SK-N-SH treated with all-trans-retinoic acid at 6 μM for 48 hours (cell line): ENCODE data around the gene MAPK14.

ENCODE experiments used
- ATAC-seq: fragments of 200-7000 bp; cut with Tn5 transposase; 3 replicates; pipeline ENCODE4 v1.9.1; 2020; ENCODE audit warnings: mild to moderate bottlenecking, moderate library complexity
- ARNTL ChIP-seq: fragments of 450-650 bp; formaldehyde crosslinking; IDR thresholded peaks from 2 replicates; pipeline ENCODE4 v1.5.0; 2020; ENCODE audit warnings: low read depth, mild to moderate bottlenecking, moderate library complexity, borderline replicate concordance
- BACH2 ChIP-seq: fragments of 250-450 bp; sonication (Bioruptor Pico); IDR thresholded peaks from 2 replicates; pipeline ENCODE4 v1.9.0; 2021; ENCODE audit warnings: mild to moderate bottlenecking, borderline replicate concordance
- CSDC2 ChIP-seq: fragments of 250-450 bp; sonication (Bioruptor Pico); IDR thresholded peaks from 2 replicates; pipeline ENCODE4 v1.5.0; 2020; ENCODE audit warnings: mild to moderate bottlenecking, moderate library complexity
- ESRRG ChIP-seq: fragments of 250-450 bp; sonication (Bioruptor Pico); IDR thresholded peaks from 2 replicates; pipeline ENCODE4 v1.6.1; 2021; ENCODE audit warnings: mild to moderate bottlenecking
- GLIS3 ChIP-seq: fragments of 250-450 bp; sonication (Bioruptor Pico); IDR thresholded peaks from 2 replicates; pipeline ENCODE4 v1.5.0; 2020; ENCODE audit warnings: mild to moderate bottlenecking, moderate library complexity
- ISL1 ChIP-seq: fragments of 250-450 bp; sonication (Bioruptor Pico); IDR thresholded peaks from 2 replicates; pipeline ENCODE4 v2.1.2; 2022; ENCODE audit warnings: mild to moderate bottlenecking, moderate library complexity
- OSR1 ChIP-seq: fragments of 250-450 bp; sonication (Bioruptor Pico); IDR thresholded peaks from 2 replicates; pipeline ENCODE4 v1.8.0; 2022; ENCODE audit warnings: moderate library complexity, mild to moderate bottlenecking, inconsistent platforms
- PATZ1 ChIP-seq: fragments of 250-450 bp; sonication (Bioruptor Pico); IDR thresholded peaks from 2 replicates; pipeline ENCODE4 v1.8.0; 2020; ENCODE audit warnings: mild to moderate bottlenecking, moderate library complexity, borderline replicate concordance
- POU6F1 ChIP-seq: fragments of 250-450 bp; sonication (Bioruptor Pico); IDR thresholded peaks from 2 replicates; pipeline ENCODE4 v1.8.0; 2021; ENCODE audit warnings: low read depth, mild to moderate bottlenecking, moderate library complexity, borderline replicate concordance
- PPARA ChIP-seq: fragments of 250-450 bp; sonication (Bioruptor Pico); IDR thresholded peaks from 2 replicates; pipeline ENCODE4 v1.5.0; 2020; ENCODE audit warnings: mild to moderate bottlenecking, borderline replicate concordance
- RARB ChIP-seq: fragments of 250-450 bp; sonication (Bioruptor Pico); IDR thresholded peaks from 2 replicates; pipeline ENCODE4 v1.8.0; 2021; ENCODE audit warnings: mild to moderate bottlenecking, moderate library complexity
- SNAI2 ChIP-seq: fragments of 250-450 bp; sonication (Bioruptor Pico); IDR thresholded peaks from 2 replicates; pipeline ENCODE4 v1.5.0; 2020; ENCODE audit warnings: mild to moderate bottlenecking, moderate library complexity
- TOX ChIP-seq: fragments of 250-450 bp; sonication (Bioruptor Pico); IDR thresholded peaks from 2 replicates; pipeline ENCODE4 v1.8.0; 2021; ENCODE audit warnings: mild to moderate bottlenecking, moderate library complexity, borderline replicate concordance
- ZC3H10 ChIP-seq: fragments of 250-450 bp; sonication (Bioruptor Pico); IDR thresholded peaks from 2 replicates; pipeline ENCODE4 v1.5.1; 2021; ENCODE audit warnings: mild to moderate bottlenecking, moderate library complexity
- ZFP3 ChIP-seq: fragments of 250-450 bp; sonication (Bioruptor Pico); IDR thresholded peaks from 2 replicates; pipeline ENCODE4 v1.5.0; 2020; ENCODE audit warnings: mild to moderate bottlenecking, moderate library complexity
- ZFP30 ChIP-seq: fragments of 450-650 bp; formaldehyde crosslinking; IDR thresholded peaks from 2 replicates; pipeline ENCODE4 v1.5.0; 2022; ENCODE audit warnings: mild to moderate bottlenecking, moderate library complexity
- ZNF70 ChIP-seq: fragments of 450-650 bp; formaldehyde crosslinking; IDR thresholded peaks from 2 replicates; pipeline ENCODE4 v1.5.0; 2020; ENCODE audit warnings: mild to moderate bottlenecking, moderate library complexity
- ZNF8 ChIP-seq: fragments of 450-650 bp; formaldehyde crosslinking; IDR thresholded peaks from 2 replicates; pipeline ENCODE4 v1.5.0; 2020; ENCODE audit warnings: mild to moderate bottlenecking, moderate library complexity
- TF ChIP-seq, protein P1 (sequence below): fragments of 250-450 bp; sonication (Bioruptor Pico); IDR thresholded peaks from 2 replicates; pipeline ENCODE4 v1.5.1; 2021; ENCODE audit warnings: mild to moderate bottlenecking, moderate library complexity
- TF ChIP-seq, protein P2 (sequence below): fragments of 250-450 bp; sonication (Bioruptor Pico); IDR thresholded peaks from 2 replicates; pipeline ENCODE4 v1.5.0; 2020; ENCODE audit warnings: mild to moderate bottlenecking, moderate library complexity

Gene MAPK14

GRCh38 chr6:36098920-36099647 is 71.5 kb downstream of the MAPK14 start (continued):
- TF ChIP-seq POU6F1 (CRISPR knock-in tag) (no peak), SNAI2 (CRISPR knock-in tag) (no peak), CSDC2 (no peak), ARNTL (CRISPR knock-in tag) (no peak)

- no peak for ATAC-seq
- TF ChIP-seq PPARA (CRISPR knock-in tag) (no peak), OSR1 (no peak), BACH2 (CRISPR knock-in tag) (no peak), ZC3H10 (CRISPR knock-in tag) (no peak)
Measured at GRCh38 chr6:36099869-36100483, 72.4 kb downstream of the MAPK14 start.

- TF ChIP-seq ZNF70 (no peak), RARB (CRISPR knock-in tag) (no peak), ISL1 (CRISPR knock-in tag) (no peak), BACH2 (CRISPR knock-in tag) (no peak), POU6F1 (CRISPR knock-in tag) (no peak), OSR1 (no peak), ESRRG (CRISPR knock-in tag) (no peak), ZFP3 (CRISPR knock-in tag) (no peak), ZFP30 (CRISPR knock-in tag) (no peak), ARNTL (CRISPR knock-in tag) (no peak)
- TF ChIP-seq, protein P1, sequence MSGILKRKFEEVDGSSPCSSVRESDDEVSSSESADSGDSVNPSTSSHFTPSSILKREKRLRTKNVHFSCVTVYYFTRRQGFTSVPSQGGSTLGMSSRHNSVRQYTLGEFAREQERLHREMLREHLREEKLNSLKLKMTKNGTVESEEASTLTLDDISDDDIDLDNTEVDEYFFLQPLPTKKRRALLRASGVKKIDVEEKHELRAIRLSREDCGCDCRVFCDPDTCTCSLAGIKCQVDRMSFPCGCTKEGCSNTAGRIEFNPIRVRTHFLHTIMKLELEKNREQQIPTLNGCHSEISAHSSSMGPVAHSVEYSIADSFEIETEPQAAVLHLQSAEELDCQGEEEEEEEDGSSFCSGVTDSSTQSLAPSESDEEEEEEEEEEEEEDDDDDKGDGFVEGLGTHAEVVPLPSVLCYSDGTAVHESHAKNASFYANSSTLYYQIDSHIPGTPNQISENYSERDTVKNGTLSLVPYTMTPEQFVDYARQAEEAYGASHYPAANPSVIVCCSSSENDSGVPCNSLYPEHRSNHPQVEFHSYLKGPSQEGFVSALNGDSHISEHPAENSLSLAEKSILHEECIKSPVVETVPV (CRISPR knock-in tag), result no peak
- ATAC-seq, result no peak
Measured at GRCh38 chr6:36101691-36102090, 74.1 kb downstream of the MAPK14 start.

GRCh38 chr6:36102853-36103252 is 75.2 kb downstream of the MAPK14 start:
- no peak for ATAC-seq
- TF ChIP-seq GLIS3 (CRISPR knock-in tag), result no peak
- TF ChIP-seq ZNF70, result no peak
- TF ChIP-seq, protein P1 (CRISPR knock-in tag), result no peak
- TF ChIP-seq RARB (CRISPR knock-in tag), result no peak

- no peak for TF ChIP-seq SNAI2 (CRISPR knock-in tag)
- TF ChIP-seq BACH2 (CRISPR knock-in tag), result no peak
- TF ChIP-seq CSDC2, result no peak
- no peak for TF ChIP-seq ZNF8 (CRISPR knock-in tag)
- TF ChIP-seq ZFP30 (CRISPR knock-in tag), result no peak
- TF ChIP-seq, protein P2, sequence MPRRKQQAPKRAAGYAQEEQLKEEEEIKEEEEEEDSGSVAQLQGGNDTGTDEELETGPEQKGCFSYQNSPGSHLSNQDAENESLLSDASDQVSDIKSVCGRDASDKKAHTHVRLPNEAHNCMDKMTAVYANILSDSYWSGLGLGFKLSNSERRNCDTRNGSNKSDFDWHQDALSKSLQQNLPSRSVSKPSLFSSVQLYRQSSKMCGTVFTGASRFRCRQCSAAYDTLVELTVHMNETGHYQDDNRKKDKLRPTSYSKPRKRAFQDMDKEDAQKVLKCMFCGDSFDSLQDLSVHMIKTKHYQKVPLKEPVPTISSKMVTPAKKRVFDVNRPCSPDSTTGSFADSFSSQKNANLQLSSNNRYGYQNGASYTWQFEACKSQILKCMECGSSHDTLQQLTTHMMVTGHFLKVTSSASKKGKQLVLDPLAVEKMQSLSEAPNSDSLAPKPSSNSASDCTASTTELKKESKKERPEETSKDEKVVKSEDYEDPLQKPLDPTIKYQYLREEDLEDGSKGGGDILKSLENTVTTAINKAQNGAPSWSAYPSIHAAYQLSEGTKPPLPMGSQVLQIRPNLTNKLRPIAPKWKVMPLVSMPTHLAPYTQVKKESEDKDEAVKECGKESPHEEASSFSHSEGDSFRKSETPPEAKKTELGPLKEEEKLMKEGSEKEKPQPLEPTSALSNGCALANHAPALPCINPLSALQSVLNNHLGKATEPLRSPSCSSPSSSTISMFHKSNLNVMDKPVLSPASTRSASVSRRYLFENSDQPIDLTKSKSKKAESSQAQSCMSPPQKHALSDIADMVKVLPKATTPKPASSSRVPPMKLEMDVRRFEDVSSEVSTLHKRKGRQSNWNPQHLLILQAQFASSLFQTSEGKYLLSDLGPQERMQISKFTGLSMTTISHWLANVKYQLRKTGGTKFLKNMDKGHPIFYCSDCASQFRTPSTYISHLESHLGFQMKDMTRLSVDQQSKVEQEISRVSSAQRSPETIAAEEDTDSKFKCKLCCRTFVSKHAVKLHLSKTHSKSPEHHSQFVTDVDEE (CRISPR knock-in tag), result no peak
- no peak for TF ChIP-seq POU6F1 (CRISPR knock-in tag)
- TF ChIP-seq OSR1, result no peak
- TF ChIP-seq ISL1 (CRISPR knock-in tag), result no peak
- TF ChIP-seq TOX (CRISPR knock-in tag), result no peak
- TF ChIP-seq ZFP3 (CRISPR knock-in tag), result no peak
- TF ChIP-seq PATZ1 (CRISPR knock-in tag), result no peak
- no peak for ATAC-seq
Measured at GRCh38 chr6:36104836-36105235, 77.2 kb downstream of the MAPK14 start.
